Lung (tissue), 12 donors: ENCODE data around the gene PPP1R7. TPM values are rescaled to one million over a fixed set of nuclear protein-coding genes. Genes with fewer than 3 reads are reported as not detected.

ENCODE experiments used
- ATAC-seq: fragments of 200-7000 bp; cut with Tn5 transposase; one replicate; pipeline ENCODE4 v1.9.1; 2020; ENCODE audit warnings: moderate number of reproducible peaks; ENCODE audit not compliant: insufficient read depth, low FRiP score
- DNase-seq, 3 donors: peaks; one replicate each; pipeline ENCODE4 v3.0.0-alpha.2; 2013 to 2017
- H3K27ac ChIP-seq, 2 donors: one replicate each; pipeline ENCODE4 v1.5.1; 2013; ENCODE audit warnings: mild to moderate bottlenecking in 2 of 2, moderate library complexity in 2 of 2, control low read depth in 1 of 2, inconsistent platforms in 1 of 2, low read depth in 1 of 2, low read length in 1 of 2
- H3K27me3 ChIP-seq, 3 donors: one replicate each; pipeline ENCODE4 v1.5.1; 2013; ENCODE audit warnings: low read length in 2 of 3; ENCODE audit not compliant: control insufficient read depth in 3 of 3, insufficient read depth in 3 of 3
- H3K36me3 ChIP-seq, 4 donors: one replicate each; pipeline ENCODE4 v1.5.1; 2013; ENCODE audit warnings: low read length in 4 of 4, mild to moderate bottlenecking in 1 of 4, moderate library complexity in 1 of 4; ENCODE audit not compliant: control insufficient read depth in 4 of 4, insufficient read depth in 4 of 4
- H3K4me1 ChIP-seq, 5 donors: one replicate each; pipeline ENCODE4 v1.5.1; 2013; ENCODE audit warnings: low read length in 5 of 5, mild to moderate bottlenecking in 2 of 5, moderate library complexity in 1 of 5; ENCODE audit not compliant: control insufficient read depth in 5 of 5, insufficient read depth in 5 of 5
- H3K4me3 ChIP-seq: one replicate; pipeline ENCODE4 v1.5.1; 2013; ENCODE audit warnings: mild to moderate bottlenecking, control low read depth, moderate library complexity
- H3K9ac ChIP-seq, 2 donors: one replicate each; pipeline ENCODE4 v1.5.1; 2013; ENCODE audit warnings: low read length in 2 of 2, control low read depth in 1 of 2; ENCODE audit not compliant: insufficient read depth in 1 of 2
- H3K9me3 ChIP-seq, 4 donors: one replicate each; pipeline ENCODE4 v1.5.1; 2013; ENCODE audit warnings: low read length in 3 of 4, mild to moderate bottlenecking in 1 of 4, moderate library complexity in 1 of 4; ENCODE audit not compliant: control insufficient read depth in 4 of 4, insufficient read depth in 3 of 4
- WGBS, 2 donors: extraction: QIAGEN DNeasy Blood & Tissue Kit; methylation state at CpG; one replicate each; pipeline ENCODE4 v1.1.7; 2013; 5-methylcytosine and 5-hydroxymethylcytosine counted together
- polyA plus RNA-seq, 2 donors: library from polyadenylated mRNA; stranded (reverse); fragments of 200-250 nt; gene quantifications; one replicate each; pipeline ENCODE4 v1.2.1, GENCODE V29; 2013
- total RNA-seq, 2 donors: library from RNA; depleted of rRNA in 1 of 2; stranded (reverse); fragments of >200 nt in 1 of 2; gene quantifications; one replicate each; pipeline ENCODE4 v1.2.1, GENCODE V29; 2014 to 2021
- TF ChIP-seq, protein P1 (sequence below): IDR thresholded peaks from 2 replicates; pipeline ENCODE4 v1.5.1; 2012; ENCODE audit warnings: mild to moderate bottlenecking; ENCODE audit errors: control extremely low read depth, extremely low read depth
- donor health status: control.
- donor health status: control.
- donor health status: Bipolar disorder and iron deficiency.
- donor health status: healthy.
- donor health status: DM: yes; HTN: yes; CAD: no.

PPP1R7 gene
- total and polyA plus RNA-seq, 4 donors = 54.6 to 78.1 (median 65.9) TPM

DNA sequence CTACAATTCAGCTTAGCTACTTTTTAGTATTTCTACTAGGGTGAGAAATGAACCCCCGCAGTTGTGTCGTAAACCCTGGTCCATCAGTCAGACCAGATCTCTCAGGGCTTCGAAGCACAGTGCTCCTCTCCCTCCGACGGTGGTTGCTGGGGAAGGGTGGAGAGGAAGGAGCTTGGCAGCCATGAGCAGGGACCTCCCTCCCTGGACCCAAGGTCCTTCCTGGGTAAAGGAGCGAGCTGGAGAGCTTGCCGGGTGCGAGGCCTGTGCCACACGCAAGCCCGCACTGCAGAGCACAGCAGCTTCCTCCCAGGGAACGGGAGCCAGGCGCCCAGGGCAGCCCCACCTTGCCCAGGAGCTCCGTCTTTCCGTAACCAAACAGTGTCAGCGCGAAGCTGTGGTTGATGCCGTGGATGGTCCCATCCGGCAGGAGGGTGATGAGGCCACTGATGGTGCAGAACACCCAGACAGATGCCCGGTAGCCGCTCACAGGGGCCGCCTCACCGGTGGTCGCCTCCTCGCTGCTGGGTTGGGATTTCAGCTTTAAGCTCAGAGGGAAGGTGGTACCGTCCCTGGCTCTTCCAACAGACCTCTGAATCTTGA is 13.5 kb upstream of the PPP1R7 start:
- peaks cover 0 to 19% (median 8%) of the 10 kb centered on the region in 4 donors for H3K36me3 ChIP-seq
- 96 to 98% methylated on average over 25 of the region's 25 CpGs for WGBS, 2 donors
- no peak overlapping the region for H3K4me3 ChIP-seq
- no peak overlapping the region for H3K9ac ChIP-seq
- TF ChIP-seq, protein P1, sequence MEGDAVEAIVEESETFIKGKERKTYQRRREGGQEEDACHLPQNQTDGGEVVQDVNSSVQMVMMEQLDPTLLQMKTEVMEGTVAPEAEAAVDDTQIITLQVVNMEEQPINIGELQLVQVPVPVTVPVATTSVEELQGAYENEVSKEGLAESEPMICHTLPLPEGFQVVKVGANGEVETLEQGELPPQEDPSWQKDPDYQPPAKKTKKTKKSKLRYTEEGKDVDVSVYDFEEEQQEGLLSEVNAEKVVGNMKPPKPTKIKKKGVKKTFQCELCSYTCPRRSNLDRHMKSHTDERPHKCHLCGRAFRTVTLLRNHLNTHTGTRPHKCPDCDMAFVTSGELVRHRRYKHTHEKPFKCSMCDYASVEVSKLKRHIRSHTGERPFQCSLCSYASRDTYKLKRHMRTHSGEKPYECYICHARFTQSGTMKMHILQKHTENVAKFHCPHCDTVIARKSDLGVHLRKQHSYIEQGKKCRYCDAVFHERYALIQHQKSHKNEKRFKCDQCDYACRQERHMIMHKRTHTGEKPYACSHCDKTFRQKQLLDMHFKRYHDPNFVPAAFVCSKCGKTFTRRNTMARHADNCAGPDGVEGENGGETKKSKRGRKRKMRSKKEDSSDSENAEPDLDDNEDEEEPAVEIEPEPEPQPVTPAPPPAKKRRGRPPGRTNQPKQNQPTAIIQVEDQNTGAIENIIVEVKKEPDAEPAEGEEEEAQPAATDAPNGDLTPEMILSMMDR = no peak
- ATAC-seq (no peak), DNase-seq (no peak)
- H3K27ac ChIP-seq = no peak overlapping the region
- peaks cover 0 to 2% (median 0%) of the 10 kb centered on the region in 4 donors for H3K9me3 ChIP-seq
- H3K27me3 ChIP-seq = no peaks in the 10 kb centered on the region
- H3K4me1 ChIP-seq = peaks cover 0 to 8% (median 3%) of the 10 kb centered on the region in 5 donors

DNA sequence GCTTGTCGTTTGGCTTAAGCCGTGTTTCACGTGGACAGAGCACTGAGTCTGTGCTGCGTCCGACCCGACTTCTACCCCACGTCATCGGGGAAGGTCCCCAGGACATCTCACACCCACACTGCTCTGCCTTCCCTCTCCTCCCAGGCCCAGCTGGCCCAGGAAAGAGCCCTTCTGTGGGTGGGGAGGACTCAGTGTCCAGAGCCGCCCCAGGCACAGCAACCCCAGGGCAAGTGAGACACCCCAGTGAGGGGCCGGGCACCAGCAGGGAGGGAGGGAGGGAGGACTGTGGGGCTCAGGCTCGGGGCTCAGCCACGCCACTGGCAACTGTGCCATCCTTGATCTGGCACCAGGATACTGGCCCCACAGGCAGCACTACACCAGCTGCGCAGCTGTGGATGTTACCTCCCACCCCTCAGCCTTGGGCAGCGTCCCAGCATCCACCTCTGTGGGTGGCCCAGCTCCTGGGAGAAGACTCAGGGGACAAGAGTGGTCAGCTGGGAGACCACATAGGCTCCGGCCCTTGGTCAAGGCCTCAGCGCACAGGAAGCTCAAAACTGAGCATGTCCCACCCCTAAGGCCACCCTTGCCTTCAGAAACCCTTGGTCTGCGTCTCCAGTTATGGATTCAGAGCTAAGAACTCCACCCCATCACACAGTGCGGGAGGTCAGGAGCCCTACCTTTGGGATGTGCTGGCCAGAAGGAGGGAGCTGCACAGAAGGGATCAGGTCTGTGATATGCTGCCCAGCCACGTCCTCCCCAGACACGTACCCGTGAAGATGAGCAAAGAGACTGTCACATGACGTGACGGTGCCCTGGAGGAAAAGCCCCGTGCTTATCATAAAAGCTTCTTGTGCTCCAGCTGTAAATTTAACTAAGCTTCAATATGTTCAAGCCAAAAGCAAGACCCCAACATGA is 12.7 kb upstream of the PPP1R7 start:
- H3K36me3 ChIP-seq = peaks cover 0 to 22% (median 8%) of the 10 kb centered on the region in 4 donors
- ATAC-seq = no peak
- DNase-seq = no peak
- H3K9me3 ChIP-seq = peaks cover 0 to 2% (median 0%) of the 10 kb centered on the region in 4 donors
- H3K4me3 ChIP-seq = no peak overlapping the region
- H3K27me3 ChIP-seq = no peaks in the 10 kb centered on the region
- H3K9ac ChIP-seq = no peak overlapping the region
- TF ChIP-seq, protein P1 = no peak
- H3K4me1 ChIP-seq = peaks cover 0 to 8% (median 3%) of the 10 kb centered on the region in 5 donors
- H3K27ac ChIP-seq = no peak overlapping the region
- 88 to 91% methylated on average over 23 to 24 of the region's 24 CpGs for WGBS, 2 donors

DNA sequence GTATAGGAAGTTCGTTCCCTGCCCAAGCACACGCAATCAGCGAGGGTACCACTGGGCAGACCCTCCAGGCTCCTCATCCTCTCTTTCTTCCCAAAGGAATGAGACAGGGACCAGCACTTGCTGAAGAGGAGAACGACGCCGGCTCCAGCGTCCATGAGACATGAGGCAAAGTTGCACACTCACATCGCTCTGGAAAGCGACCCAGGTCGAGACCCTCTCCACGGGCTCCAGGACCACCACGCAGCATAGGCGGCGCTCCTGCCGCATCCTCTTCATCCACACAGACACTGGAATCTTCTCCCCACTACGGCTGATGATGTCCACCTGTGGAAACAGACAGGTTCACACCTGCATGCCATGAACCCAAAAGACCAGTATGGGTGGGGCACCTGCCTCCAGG is 11.8 kb upstream of the PPP1R7 start:
- TF ChIP-seq, protein P1 = no peak
- no peak overlapping the region for H3K4me3 ChIP-seq
- H3K9ac ChIP-seq = no peak overlapping the region
- DNase-seq = no peak
- 96% methylated on average over 16 of the region's 16 CpGs for WGBS, 2 donors
- peaks cover 0 to 24% (median 8%) of the 10 kb centered on the region in 4 donors for H3K36me3 ChIP-seq
- no peaks in the 10 kb centered on the region for H3K9me3 ChIP-seq
- no peak for ATAC-seq
- H3K27ac ChIP-seq = no peak overlapping the region
- peaks cover 0 to 8% (median 3%) of the 10 kb centered on the region in 5 donors for H3K4me1 ChIP-seq
- H3K27me3 ChIP-seq = no peaks in the 10 kb centered on the region
